Body of pancreas (tissue), 4 donors: ENCODE data around the gene ZNF66.
A peak's percentile ranks its signal among the peaks of the same experiment; 100 is the strongest.
"Not testable (repeated sequence)": the region's sequence is repeated elsewhere in the genome, so short reads cannot be mapped to it uniquely, and the experiment has no call there.

ENCODE experiments used
- CTCF ChIP-seq, 7 experiments: fragments of 450-650 bp in 4 of 7; fragments of 200-600 bp in 3 of 7; sonication (generic) in 3 of 7; IDR thresholded peaks; one replicate each; pipeline ENCODE4 v1.5.1; 2016 to 2019; ENCODE audit warnings: antibody characterized with exemption in 7 of 7
- POLR2A ChIP-seq, 3 donors: fragments of 450-650 bp; IDR thresholded peaks; one replicate each; pipeline ENCODE4 v1.6.1; 2016; ENCODE audit warnings: antibody characterized with exemption in 3 of 3, mild to moderate bottlenecking in 2 of 3

- TF ChIP-seq CTCF (IDR thresholded peaks at IDR 0.05), result not testable (repeated sequence)
- TF ChIP-seq POLR2A (IDR thresholded peaks at IDR 0.05), result peak in 2 of 3 donors; percentile 41 to 46
Measured at GRCh38 chr19:20750169-20750568, 25.9 kb upstream of the ZNF66 start.
